AG09319 (cell line): ENCODE measurements around the gene SLC22A14.

Experiments
- DNase-seq: peaks from one replicate; pipeline ENCODE4 v3.0.0-alpha.2; 2010; ENCODE audit warnings: low read depth; ENCODE audit errors: extremely low read depth
- CTCF ChIP-seq: IDR thresholded peaks from 2 replicates; pipeline ENCODE4 v1.5.1; 2011; ENCODE audit warnings: low read depth, mild to moderate bottlenecking, inconsistent platforms, low read length, moderate library complexity

The SLC22A14 gene

GRCh38 chr3:38270606-38271005, 11.5 kb upstream of the SLC22A14 start:
- no peak for DNase-seq
- TF ChIP-seq CTCF, result no peak

GRCh38 chr3:38271553-38271952, 10.5 kb upstream of the SLC22A14 start:
- TF ChIP-seq CTCF, result no peak
- DNase-seq, result no peak

GRCh38 chr3:38274864-38275649, 7.0 kb upstream of the SLC22A14 start:
- DNase-seq, result no peak
- TF ChIP-seq CTCF, result no peak

- TF ChIP-seq CTCF, result no peak
Observed at GRCh38 chr3:38275658-38276057, 6.4 kb upstream of the SLC22A14 start.

GRCh38 chr3:38276081-38276916, 5.8 kb upstream of the SLC22A14 start:
- no peak for DNase-seq
- no peak for TF ChIP-seq CTCF

More at GRCh38 chr3:38275658-38276057, 6.4 kb upstream of the SLC22A14 start:
- DNase-seq, result no peak

GRCh38 chr3:38276917-38277630, 5.0 kb upstream of the SLC22A14 start:
- DNase-seq, result no peak
- no peak for TF ChIP-seq CTCF
